ENCODE results near the gene PADI2.

The PADI2 gene

GRCh38 chr1:17139637-17140036, 20.4 kb upstream of the PADI2 start:
- DNase-seq: no peak

GRCh38 chr1:17137441-17137840, 18.2 kb upstream of the PADI2 start:
- no peak for DNase-seq

GRCh38 chr1:17136936-17137335, 17.7 kb upstream of the PADI2 start:
- DNase-seq: no peak

- DNase-seq: no peak
Measured at GRCh38 chr1:17136145-17136544, 16.9 kb upstream of the PADI2 start.

- DNase-seq: no peak
Measured at GRCh38 chr1:17135530-17135929, 16.3 kb upstream of the PADI2 start.

- no peak for DNase-seq
Measured at GRCh38 chr1:17134724-17135123, 15.5 kb upstream of the PADI2 start.

- DNase-seq: no peak
Measured at GRCh38 chr1:17134034-17134433, 14.8 kb upstream of the PADI2 start.

- no peak for DNase-seq
Measured at GRCh38 chr1:17130138-17130635, 10.9 kb upstream of the PADI2 start.

- no peak for DNase-seq
Measured at GRCh38 chr1:17128361-17128760, 9.1 kb upstream of the PADI2 start.

GRCh38 chr1:17125756-17126237, 6.5 kb upstream of the PADI2 start:
- peak; percentile 71 for DNase-seq

GRCh38 chr1:17123196-17124045, 4.2 kb upstream of the PADI2 start:
- DNase-seq: no peak

- no peak for DNase-seq
Measured at GRCh38 chr1:17122521-17123164, 3.4 kb upstream of the PADI2 start.

- DNase-seq: no peak
Measured at GRCh38 chr1:17121881-17122280, 2.6 kb upstream of the PADI2 start.

- DNase-seq: no peak
Measured at GRCh38 chr1:17120962-17121837, 1.9 kb upstream of the PADI2 start.

- no peak for DNase-seq
Measured at GRCh38 chr1:17120481-17120877, 1.2 kb upstream of the PADI2 start.

GRCh38 chr1:17119773-17120480, 676 bp upstream of the PADI2 start:
- DNase-seq: no peak

- no peak for DNase-seq
Measured at GRCh38 chr1:17118706-17119075, 560 bp downstream of the PADI2 start.

- no peak for DNase-seq
Measured at GRCh38 chr1:17118268-17118667, 983 bp downstream of the PADI2 start.

- DNase-seq: no peak
Measured at GRCh38 chr1:17117451-17118265, 1.6 kb downstream of the PADI2 start.

- DNase-seq: no peak
Measured at GRCh38 chr1:17116643-17117042, 2.6 kb downstream of the PADI2 start.

GRCh38 chr1:17113963-17114362, 5.3 kb downstream of the PADI2 start:
- DNase-seq: no peak
